Measurements from ENCODE around the gene B4GALT6. TPM values are rescaled to one million over a fixed set of nuclear protein-coding genes. Genes with fewer than 3 reads are reported as not detected.

The B4GALT6 gene
- total RNA-seq, 1 donor from 2014 or later: 17.7 TPM

- DNase-seq (ENCODE audit: low read depth) (no peak), FAIRE-seq (no peak)
- Mint-ChIP-seq H3K4me3 (ENCODE audit: unreplicated experiment) (no peak overlapping the region), H3K4me1 (ENCODE audit: low read depth, unreplicated experiment) (peaks cover 8% of the 10 kb centered on the region), H3K27me3 (ENCODE audit: low read depth, unreplicated experiment) (no peaks in the 10 kb centered on the region), H3K27ac (ENCODE audit: unreplicated experiment) (no peak overlapping the region), H3K9me3 (ENCODE audit: unreplicated experiment) (no peaks in the 10 kb centered on the region), H3K36me3 (ENCODE audit: low read depth, unreplicated experiment) (peaks cover 2% of the 10 kb centered on the region)
- H4K20me1 ChIP-seq (ENCODE audit: insufficient read depth, low read length): no peaks in the 10 kb centered on the region
- TF ChIP-seq EZH2 (IDR thresholded peaks at IDR 0.05; ENCODE audit: insufficient read depth, low read length): no peak
- TF ChIP-seq, protein P1, sequence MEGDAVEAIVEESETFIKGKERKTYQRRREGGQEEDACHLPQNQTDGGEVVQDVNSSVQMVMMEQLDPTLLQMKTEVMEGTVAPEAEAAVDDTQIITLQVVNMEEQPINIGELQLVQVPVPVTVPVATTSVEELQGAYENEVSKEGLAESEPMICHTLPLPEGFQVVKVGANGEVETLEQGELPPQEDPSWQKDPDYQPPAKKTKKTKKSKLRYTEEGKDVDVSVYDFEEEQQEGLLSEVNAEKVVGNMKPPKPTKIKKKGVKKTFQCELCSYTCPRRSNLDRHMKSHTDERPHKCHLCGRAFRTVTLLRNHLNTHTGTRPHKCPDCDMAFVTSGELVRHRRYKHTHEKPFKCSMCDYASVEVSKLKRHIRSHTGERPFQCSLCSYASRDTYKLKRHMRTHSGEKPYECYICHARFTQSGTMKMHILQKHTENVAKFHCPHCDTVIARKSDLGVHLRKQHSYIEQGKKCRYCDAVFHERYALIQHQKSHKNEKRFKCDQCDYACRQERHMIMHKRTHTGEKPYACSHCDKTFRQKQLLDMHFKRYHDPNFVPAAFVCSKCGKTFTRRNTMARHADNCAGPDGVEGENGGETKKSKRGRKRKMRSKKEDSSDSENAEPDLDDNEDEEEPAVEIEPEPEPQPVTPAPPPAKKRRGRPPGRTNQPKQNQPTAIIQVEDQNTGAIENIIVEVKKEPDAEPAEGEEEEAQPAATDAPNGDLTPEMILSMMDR (IDR thresholded peaks at IDR 0.05; ENCODE audit: insufficient read depth, low read depth, low read length): no peak
- H3K36me3 ChIP-seq (ENCODE audit: insufficient read depth, low read length): no peaks in the 10 kb centered on the region
- no peak overlapping the region for H2AFZ ChIP-seq (ENCODE audit: low read depth, low read length)
- no peak overlapping the region for H3K9ac ChIP-seq (ENCODE audit: low read length)
- no peaks in the 10 kb centered on the region for H3K79me2 ChIP-seq (ENCODE audit: insufficient read depth, low read length)
- no peaks in the 10 kb centered on the region for H3K4me1 ChIP-seq (ENCODE audit: insufficient read depth, low read length)
- no peaks in the 10 kb centered on the region for H3K27me3 ChIP-seq (ENCODE audit: insufficient read depth, low read length)
- no peak overlapping the region for H3K4me3 ChIP-seq (ENCODE audit: insufficient read depth, low read depth, low read length)
- no peak overlapping the region for H3K4me2 ChIP-seq (ENCODE audit: low read length)
- H3K9me3 ChIP-seq (ENCODE audit: insufficient read depth, low read depth, low read length): no peaks in the 10 kb centered on the region
- no peak overlapping the region for H3K27ac ChIP-seq (ENCODE audit: low read depth, low read length)
Observed at GRCh38 chr18:31616586-31616985, 67.8 kb downstream of the B4GALT6 start.

DNA sequence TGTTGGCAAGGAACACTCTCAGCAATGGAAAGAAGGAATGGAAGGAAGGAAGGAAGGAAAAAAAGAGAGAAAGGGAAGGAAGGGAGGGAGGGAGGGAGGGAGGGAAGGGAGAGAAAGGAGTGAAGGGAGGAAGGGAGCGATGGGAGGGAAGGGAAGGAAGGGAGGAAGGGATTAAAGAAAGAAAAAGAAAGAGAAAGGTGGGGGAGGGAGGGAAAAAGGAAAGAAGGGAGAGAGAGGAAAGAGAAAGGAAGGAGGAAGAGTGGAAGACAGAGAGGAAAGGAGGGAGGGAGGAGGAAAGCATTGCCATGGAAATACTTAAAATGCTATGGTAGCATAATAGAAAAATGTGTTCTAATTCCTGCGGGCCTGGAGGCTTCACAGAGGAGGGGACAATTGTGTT, 70.3 kb downstream of the B4GALT6 start:
- no peaks in the 10 kb centered on the region for H3K4me1 ChIP-seq (ENCODE audit: insufficient read depth, low read length)
- no peaks in the 10 kb centered on the region for H3K9me3 Mint-ChIP-seq (ENCODE audit: unreplicated experiment)
- no peaks in the 10 kb centered on the region for H3K36me3 ChIP-seq (ENCODE audit: insufficient read depth, low read length)
- no peak overlapping the region for H3K4me2 ChIP-seq (ENCODE audit: low read length)
- TF ChIP-seq, protein P1 (IDR thresholded peaks at IDR 0.05; ENCODE audit: insufficient read depth, low read depth, low read length): no peak
- TF ChIP-seq EZH2 (IDR thresholded peaks at IDR 0.05; ENCODE audit: insufficient read depth, low read length): no peak
- peaks cover 2% of the 10 kb centered on the region for H3K36me3 Mint-ChIP-seq (ENCODE audit: low read depth, unreplicated experiment)
- H3K27ac Mint-ChIP-seq (ENCODE audit: unreplicated experiment): no peak overlapping the region
- no peak overlapping the region for H3K27ac ChIP-seq (ENCODE audit: low read depth, low read length)
- no peaks in the 10 kb centered on the region for H3K27me3 Mint-ChIP-seq (ENCODE audit: low read depth, unreplicated experiment)
- H3K4me1 Mint-ChIP-seq (ENCODE audit: low read depth, unreplicated experiment): peaks cover 8% of the 10 kb centered on the region
- H3K27me3 ChIP-seq (ENCODE audit: insufficient read depth, low read length): peaks cover 2% of the 10 kb centered on the region
- no peak overlapping the region for H2AFZ ChIP-seq (ENCODE audit: low read depth, low read length)
- H3K9ac ChIP-seq (ENCODE audit: low read length): no peak overlapping the region
- DNase-seq (ENCODE audit: low read depth): no peak
- FAIRE-seq: no peak
- H3K4me3 Mint-ChIP-seq (ENCODE audit: unreplicated experiment): no peak overlapping the region
- H4K20me1 ChIP-seq (ENCODE audit: insufficient read depth, low read length): no peaks in the 10 kb centered on the region
- no peak overlapping the region for H3K4me3 ChIP-seq (ENCODE audit: insufficient read depth, low read depth, low read length)
- no peaks in the 10 kb centered on the region for H3K9me3 ChIP-seq (ENCODE audit: insufficient read depth, low read depth, low read length)
- no peaks in the 10 kb centered on the region for H3K79me2 ChIP-seq (ENCODE audit: insufficient read depth, low read length)

- Mint-ChIP-seq H3K9me3 (ENCODE audit: unreplicated experiment) (no peaks in the 10 kb centered on the region), H3K27ac (ENCODE audit: unreplicated experiment) (no peak overlapping the region), H3K27me3 (ENCODE audit: low read depth, unreplicated experiment) (no peaks in the 10 kb centered on the region), H3K36me3 (ENCODE audit: low read depth, unreplicated experiment) (peaks cover 2% of the 10 kb centered on the region), H3K4me3 (ENCODE audit: unreplicated experiment) (no peak overlapping the region), H3K4me1 (ENCODE audit: low read depth, unreplicated experiment) (peaks cover 5% of the 10 kb centered on the region)
- Histone ChIP-seq H3K4me3 (ENCODE audit: insufficient read depth, low read depth, low read length) (no peak overlapping the region), H2AFZ (ENCODE audit: low read depth, low read length) (no peak overlapping the region), H3K27ac (ENCODE audit: low read depth, low read length) (no peak overlapping the region), H3K4me2 (ENCODE audit: low read length) (no peak overlapping the region), H3K9ac (ENCODE audit: low read length) (no peak overlapping the region), H3K4me1 (ENCODE audit: insufficient read depth, low read length) (no peaks in the 10 kb centered on the region), H3K79me2 (ENCODE audit: insufficient read depth, low read length) (no peaks in the 10 kb centered on the region), H3K27me3 (ENCODE audit: insufficient read depth, low read length) (peaks cover 2% of the 10 kb centered on the region), H4K20me1 (ENCODE audit: insufficient read depth, low read length) (no peaks in the 10 kb centered on the region), H3K36me3 (ENCODE audit: insufficient read depth, low read length) (no peaks in the 10 kb centered on the region), H3K9me3 (ENCODE audit: insufficient read depth, low read depth, low read length) (no peaks in the 10 kb centered on the region)
- DNase-seq (ENCODE audit: low read depth) (peak; percentile 15), FAIRE-seq (no peak)
- TF ChIP-seq EZH2 (IDR thresholded peaks at IDR 0.05; ENCODE audit: insufficient read depth, low read length): no peak
- TF ChIP-seq, protein P1 (IDR thresholded peaks at IDR 0.05; ENCODE audit: insufficient read depth, low read depth, low read length): no peak
Observed at GRCh38 chr18:31612124-31612523, 72.3 kb downstream of the B4GALT6 start.
